GM15510 (cell line): ENCODE data around the gene KRT74.

ENCODE experiments used
- POLR2A ChIP-seq: IDR thresholded peaks from 3 replicates; pipeline ENCODE4 v1.6.1; 2011; ENCODE audit warnings: borderline replicate concordance; ENCODE audit not compliant: insufficient read length; ENCODE audit errors: extremely low read depth

KRT74 gene

DNA sequence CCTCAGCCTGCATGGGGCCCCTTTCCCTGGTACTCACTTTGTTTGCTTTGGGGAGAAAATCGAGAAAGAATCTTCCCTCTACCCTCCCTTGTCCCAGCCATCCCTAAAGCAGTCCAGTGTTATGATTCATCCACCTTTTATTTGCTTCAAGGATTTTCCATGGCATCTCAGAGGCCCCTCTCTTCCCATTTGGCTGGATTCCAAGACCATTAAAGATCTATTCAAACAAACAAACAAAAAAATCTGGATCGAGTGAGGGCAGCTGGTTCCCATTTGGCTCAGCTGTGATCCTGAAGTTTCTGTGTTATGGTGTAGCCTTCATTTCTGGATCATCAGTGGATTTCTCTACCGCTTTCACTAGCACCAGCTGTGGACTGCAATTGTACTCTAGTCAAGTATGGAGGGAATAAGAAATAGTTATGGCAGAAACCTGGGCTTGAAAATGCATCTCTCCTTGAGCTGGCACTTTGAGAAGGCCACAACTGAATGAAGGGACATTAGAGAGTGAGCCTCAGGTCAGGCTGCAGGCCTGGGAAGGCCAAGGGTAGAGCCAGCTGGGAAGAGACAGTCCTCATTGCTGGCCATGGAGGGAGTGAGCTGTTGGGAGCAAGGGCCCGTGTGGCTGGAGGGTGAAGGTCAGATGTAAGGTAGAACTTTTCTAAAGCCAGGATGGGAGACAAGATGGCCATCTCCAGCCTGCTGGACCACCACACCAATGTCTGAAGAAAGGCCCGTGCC, 34.4 kb downstream of the KRT74 start:
- TF ChIP-seq POLR2A = no peak

DNA sequence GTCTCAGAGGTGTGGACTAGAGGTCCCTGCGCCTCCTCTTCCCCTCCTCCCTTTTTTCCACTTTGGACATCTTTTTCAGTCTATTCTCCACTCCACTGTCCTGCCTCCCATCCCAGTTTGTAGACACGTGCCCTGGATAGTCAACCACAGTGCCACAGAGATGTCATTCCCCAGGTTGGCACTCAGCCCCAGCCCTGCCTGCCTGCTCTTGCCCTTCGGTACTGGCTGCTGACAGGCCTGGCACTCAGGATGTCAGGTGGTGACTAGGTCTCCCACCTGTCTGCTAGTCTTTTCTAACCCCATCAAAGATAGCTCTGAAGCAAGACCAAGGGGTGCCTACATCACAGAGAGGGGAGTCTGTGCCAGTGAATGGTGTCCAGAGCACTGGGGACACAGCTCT, 36.5 kb downstream of the KRT74 start:
- TF ChIP-seq POLR2A = no peak

DNA sequence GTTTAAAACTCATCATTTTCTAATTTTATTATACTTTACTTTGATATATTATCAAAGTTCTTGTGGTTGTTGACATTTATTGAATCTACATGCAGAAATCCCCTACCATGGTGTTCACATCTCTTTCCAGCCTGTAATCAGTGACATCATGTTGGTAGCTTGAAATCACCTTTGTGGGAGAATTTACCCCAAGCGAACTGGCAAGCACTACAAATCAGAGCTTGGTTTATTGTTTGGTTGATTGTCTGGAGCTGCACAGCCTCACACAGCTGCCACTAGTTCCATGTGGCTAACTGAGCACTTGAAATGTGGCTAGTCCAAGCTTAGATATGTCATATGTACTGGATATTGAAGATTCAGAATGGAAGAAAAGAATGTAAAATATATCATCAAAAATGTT, 38.1 kb downstream of the KRT74 start:
- TF ChIP-seq POLR2A = no peak

DNA sequence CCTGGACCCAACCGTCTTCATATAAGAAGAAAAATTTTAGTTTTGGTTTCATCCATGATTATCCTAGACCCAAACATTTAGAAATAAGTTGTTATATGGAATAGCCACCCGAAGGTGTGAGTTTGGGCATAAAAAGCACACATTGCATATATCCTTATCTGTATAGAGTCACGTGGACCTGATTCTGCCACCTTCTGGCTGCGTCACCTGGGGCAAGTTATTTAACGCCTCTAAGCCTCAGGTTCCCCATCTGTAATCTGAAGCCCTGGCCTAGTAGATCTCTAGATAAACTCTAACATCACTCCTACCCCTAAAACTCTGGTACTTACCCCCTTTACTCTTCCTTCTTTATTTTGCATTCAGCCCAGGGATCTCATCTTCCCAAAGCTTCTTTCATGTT, 39.2 kb downstream of the KRT74 start:
- TF ChIP-seq POLR2A = no peak

DNA sequence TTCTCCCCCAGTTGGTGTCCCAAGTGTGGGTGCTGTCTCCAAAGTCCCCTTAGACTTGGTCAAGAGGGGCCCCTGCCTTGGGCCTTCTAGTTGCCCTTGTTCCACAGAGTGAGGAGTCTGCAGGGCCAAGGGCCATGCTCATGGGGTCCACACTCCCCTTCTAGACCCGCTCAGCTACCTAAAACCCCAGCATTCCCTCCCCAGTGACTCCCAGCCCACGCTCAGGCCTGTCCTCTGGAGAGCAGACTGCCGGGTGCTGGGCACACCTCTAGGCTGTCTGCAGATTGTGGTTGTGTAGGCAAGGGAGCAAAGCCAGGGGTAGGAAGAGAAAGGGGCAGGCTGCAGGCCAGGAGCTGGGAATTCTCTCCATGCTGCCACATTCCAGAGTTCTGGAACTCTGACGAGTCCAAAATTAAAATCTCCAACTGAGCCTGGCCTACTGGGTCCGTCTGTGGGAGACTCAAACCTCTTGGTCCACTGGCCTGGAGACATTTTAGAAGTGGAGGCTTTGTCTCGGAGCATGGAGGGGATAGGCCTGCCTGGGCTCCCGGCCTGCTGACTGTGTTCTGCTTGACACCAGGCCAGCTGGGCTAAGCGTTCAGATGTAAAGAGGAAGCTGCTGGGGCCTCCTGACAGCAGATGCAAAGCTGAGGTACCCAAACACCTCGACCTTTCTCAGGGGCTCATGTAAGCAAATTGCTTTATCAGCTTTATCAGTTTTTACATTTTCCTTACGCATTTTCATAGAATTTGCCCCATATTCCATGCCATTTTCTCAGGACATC, 39.8 kb downstream of the KRT74 start:
- TF ChIP-seq POLR2A = no peak

DNA sequence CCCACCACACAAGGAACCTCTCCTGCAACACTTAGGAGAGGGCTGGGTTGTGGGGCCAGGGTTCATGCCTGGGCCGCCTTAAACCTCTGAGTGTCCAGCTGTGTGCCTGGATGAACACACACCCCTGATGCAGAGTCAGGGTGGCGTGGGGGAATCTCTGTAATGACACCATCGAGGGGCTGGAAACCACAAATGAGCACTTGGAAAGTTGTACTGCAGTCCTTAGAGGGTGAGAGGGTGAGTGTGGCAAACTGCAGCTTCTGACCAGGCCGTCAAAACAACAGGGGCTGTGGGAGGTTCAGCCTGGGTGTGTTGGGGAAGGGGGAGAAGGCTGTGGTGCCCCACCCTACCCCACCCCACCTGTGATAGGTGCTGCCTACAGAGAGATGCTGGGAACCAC, 41.0 kb downstream of the KRT74 start:
- no peak for TF ChIP-seq POLR2A

DNA sequence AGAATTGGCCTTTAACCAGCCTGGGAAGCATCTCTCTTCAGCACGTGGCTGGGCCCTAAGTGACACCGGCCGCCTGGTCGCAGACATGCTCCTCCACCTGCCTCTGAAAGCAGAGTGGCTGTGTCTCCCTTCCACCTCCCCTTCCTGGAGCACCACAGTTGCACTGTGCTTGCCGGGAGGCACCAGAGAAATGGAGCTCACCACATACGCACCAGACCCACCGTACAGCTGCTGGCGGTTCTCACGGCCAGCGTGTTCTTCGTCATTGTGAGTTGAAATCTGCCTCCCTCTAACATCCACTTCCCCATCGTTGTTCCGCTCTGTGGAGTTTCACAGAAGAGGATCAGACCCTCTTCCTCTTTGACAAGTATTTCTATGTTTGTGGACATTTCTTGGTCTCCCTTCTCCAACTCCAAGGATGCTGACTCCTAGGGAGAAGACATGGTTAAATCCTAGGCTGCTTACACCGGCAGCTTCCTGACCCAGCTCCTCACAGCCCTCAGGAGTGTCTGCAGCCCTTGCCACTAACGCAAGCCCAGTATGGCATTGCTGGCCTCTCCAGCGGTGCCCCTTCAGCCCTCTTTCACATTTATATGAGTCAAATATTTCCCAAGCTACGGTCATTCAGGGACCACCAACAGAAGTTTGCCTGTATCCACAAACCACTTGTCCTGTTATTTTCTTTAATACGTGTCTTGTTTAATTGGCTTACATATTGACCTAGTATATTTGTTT, 41.9 kb downstream of the KRT74 start:
- no peak for TF ChIP-seq POLR2A

DNA sequence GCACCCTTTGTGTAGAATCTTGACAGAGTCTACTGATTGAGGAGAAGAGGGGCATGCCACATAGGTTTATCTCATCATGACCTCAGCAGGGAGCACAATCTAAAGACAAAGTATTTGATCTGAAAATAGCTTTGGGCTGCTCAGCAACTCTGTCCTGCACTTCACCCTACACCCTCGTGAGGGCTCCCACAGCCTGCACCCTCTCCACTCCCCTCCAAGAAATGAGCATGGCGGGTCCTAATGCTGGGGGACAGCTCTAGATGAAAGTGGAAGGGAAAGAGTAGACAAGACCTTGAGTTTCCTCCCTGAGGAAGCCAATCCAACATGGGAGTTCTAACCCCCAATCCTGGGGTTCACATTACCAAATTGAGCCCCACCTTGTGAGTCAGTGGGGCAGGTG, 42.7 kb downstream of the KRT74 start:
- no peak for TF ChIP-seq POLR2A

DNA sequence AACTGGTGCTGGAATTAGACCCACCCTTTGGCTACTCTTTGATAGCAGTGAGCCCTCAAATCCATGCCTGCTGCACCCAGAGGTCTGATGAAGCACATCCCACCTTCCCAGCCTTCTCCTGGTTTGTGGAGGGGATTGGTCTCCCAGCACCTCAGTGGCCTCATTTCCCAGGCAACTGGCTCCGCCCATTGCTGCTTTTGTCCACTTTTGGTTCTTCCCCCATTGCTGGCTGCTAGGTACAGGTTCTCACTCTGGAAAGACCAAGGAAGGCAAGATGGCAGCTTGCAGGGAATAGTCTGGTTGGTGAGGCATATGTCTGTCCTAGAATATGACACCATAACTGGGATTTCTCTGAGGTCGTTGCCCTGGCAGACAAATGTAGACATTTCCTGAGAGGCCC, 43.3 kb downstream of the KRT74 start:
- no peak for TF ChIP-seq POLR2A

DNA sequence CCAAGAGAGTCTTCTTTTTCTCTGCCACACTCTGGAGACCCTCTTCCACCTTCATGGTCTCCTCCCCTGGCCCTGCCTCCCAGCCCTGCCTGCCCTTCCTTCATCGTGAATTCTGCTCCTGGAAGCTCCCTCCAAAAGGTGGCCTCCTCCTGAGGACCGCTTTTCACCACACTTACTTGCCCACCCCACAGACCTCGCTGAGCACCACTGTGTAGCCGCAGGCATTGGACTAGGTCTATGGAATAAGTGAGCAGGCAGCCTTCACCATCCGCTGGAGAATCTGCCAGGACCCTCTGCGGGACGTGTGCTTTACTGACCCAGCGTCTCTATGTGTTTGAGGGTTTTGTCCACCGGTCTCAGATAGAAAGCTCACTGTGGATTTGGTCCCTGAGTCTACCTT, 43.8 kb downstream of the KRT74 start:
- no peak for TF ChIP-seq POLR2A

DNA sequence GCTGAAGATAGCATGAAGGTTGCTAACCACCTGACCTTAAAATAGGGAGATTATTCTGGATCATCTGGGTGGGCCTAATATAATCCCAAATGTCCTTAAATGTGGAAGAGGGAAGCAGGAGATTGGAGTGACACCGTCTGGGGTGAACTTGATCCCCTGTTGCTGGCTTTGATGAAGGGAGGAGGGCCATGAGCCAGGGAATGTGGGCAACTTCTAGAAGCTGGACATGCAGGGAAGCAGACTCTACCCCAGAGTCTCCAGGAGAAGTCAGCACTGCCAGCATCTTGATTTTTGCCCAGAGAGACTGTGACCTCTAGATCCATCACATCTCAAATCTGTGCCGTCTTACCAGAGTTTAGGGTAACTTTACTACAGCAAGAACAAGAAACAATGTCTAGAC, 44.2 kb downstream of the KRT74 start:
- no peak for TF ChIP-seq POLR2A

DNA sequence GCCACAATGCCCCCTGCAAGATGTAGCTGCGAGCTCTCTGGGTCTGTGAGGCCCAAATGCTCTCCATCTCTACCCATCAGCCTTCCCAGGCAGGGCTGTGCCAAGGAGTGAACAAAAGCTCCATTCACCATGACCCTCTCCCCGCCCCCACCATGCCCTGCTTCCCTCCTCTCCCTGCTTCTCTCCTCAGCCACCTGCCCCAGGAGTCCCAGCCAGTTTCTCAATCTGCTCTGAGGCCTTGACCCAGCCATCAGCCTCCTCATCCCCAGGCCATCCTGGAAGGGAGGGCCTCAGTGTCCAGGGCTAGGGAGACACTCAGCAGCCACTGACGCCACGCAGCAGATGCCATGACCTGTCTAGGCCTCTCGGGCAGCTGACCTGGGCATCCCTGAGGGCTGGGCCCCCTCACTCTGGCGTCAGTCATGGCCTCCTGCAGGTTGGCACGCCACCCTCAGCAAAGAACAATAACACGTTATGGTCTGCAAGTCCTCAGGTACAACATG, 45.0 kb downstream of the KRT74 start:
- TF ChIP-seq POLR2A = no peak

DNA sequence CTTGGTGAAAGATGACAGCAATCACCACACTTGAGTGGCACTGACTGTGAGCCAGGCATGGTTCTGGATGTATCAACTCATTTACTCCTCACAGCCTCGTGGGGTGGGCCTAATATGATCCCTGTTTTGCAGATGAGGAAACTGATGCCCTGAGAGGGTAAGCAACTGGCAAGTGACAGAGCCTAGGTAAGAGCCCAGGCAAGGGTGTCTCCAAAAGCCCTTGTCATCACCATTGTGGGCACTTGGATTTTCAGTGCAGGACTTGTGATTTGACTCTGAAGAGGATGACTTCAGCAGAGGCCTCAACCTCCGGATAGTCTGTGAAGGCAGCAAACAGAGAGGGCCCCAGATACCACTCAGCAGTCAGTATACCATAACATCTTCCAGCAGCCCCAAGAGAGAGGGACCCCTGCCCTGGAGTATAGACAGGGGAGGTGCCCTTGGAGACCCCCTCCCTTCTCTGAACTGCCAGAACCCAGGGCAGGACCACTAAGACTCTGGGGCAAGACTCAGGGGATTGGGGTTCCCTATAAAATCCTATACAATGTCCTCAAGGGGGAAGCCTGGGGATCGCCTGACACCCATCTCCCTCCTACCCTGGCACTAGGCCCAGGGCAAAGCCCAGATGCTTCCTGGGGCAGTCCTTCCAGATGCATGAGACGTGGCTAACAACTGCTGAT, 46.4 kb downstream of the KRT74 start:
- TF ChIP-seq POLR2A = no peak

DNA sequence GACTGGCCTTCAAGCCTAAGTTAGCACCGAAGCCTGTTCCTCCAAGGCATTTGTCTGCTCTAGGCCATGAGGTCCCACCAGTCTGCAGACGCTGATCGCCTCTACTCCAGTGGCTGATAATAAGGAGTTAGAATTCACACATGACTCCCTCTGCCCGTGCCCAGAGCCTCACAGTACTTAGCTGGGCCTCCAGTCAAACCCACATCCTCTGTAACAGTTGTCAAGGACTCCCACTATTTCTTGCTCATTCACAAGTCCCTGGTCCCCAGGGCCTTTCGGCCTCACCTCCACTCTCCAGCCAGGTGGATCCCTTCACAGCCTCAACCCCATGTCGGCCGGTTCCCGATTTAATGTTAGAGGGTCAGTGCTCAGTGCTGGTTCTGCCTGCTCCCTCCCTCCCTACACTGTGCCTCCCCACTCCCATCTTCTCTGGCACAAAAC, 47.1 kb downstream of the KRT74 start:
- TF ChIP-seq POLR2A = no peak
